Measurements from ENCODE around the gene SCN7A. TPM values are rescaled to one million over a fixed set of nuclear protein-coding genes. Genes with fewer than 3 reads are reported as not detected.

Gene SCN7A
- total RNA-seq, 1 experiment from 2014 or later, result not detected

GRCh38 chr2:166357068-166357949 is 136.7 kb downstream of the SCN7A start:
- BruUV-seq (replicated peaks), result no TSS peak
- CTCF ChIA-PET, result no interaction called here
- Histone ChIP-seq H3K27me3 (replicated peaks; ENCODE audit: insufficient read depth, low read depth, low read length, poor library complexity) (no peaks in the 10 kb centered on the region), H3K4me3 (ENCODE audit: low read depth, low read length, poor library complexity, severe bottlenecking) (no peak overlapping the region), H3K4me1 (ENCODE audit: insufficient read depth, low read length, poor library complexity, severe bottlenecking) (peaks cover 23% of the 10 kb centered on the region), H3K27ac (ENCODE audit: low read depth, low read length, poor library complexity, severe bottlenecking) (no peak overlapping the region), H3K9me3 (ENCODE audit: low read depth, low read length, poor library complexity, severe bottlenecking) (no peaks in the 10 kb centered on the region), H3K36me3 (ENCODE audit: insufficient read depth, low read length, poor library complexity, severe bottlenecking) (no peaks in the 10 kb centered on the region)
- TF ChIP-seq EZH2 (IDR thresholded peaks at IDR 0.05; ENCODE audit: borderline replicate concordance, low read depth, low read length, poor library complexity, severe bottlenecking), result no peak
- POLR2A ChIA-PET (ENCODE audit: low non-redundant PET), result no interaction called here
- intact Hi-C loops (cut with micrococcal nuclease; ENCODE audit: unreplicated experiment), result no loop called here
- DNase-seq (ENCODE audit: low spot score), result no peak

Other genes starting within 250 kb of the SCN7A start
- gene SCN9A, start 118.3 kb downstream of the SCN7A start, total RNA-seq (2021), result 3.5 and 4.2 TPM in 2 replicates